H1 (cell line): ENCODE results near the gene RPL13A. TPM values are rescaled to one million over a fixed set of nuclear protein-coding genes. Genes with fewer than 3 reads are reported as not detected.

Source experiments
- CBX8 ChIP-seq: fragments of 300-800, 300-1000 bp; sonication (generic); IDR thresholded peaks from 2 replicates; pipeline ENCODE4 v1.7.1; 2016; ENCODE audit warnings: low read depth, low read length, borderline replicate concordance
- HDAC6 ChIP-seq: IDR thresholded peaks from one replicate; pipeline ENCODE4 v1.7.1; 2012; ENCODE audit warnings: low read depth, mild to moderate bottlenecking, inconsistent platforms, low read length, moderate library complexity
- KDM4A ChIP-seq: IDR thresholded peaks from one replicate; pipeline ENCODE4 v1.7.1; 2012; ENCODE audit warnings: low read depth, mild to moderate bottlenecking, moderate library complexity, low read length, inconsistent platforms; ENCODE audit not compliant: severe bottlenecking
- PHF8 ChIP-seq: fragments of 200-600 bp; sonication (generic); conservative IDR thresholded peaks from 2 replicates; pipeline ENCODE4 v1.7.1; 2012; ENCODE audit warnings: low read depth, mild to moderate bottlenecking, inconsistent platforms, low read length, moderate library complexity
- SIN3A ChIP-seq, 2 experiments: IDR thresholded peaks in 1 of 2; conservative IDR thresholded peaks in 1 of 2; 2 replicates each; pipeline ENCODE4 v1.6.1; 2011 to 2012; ENCODE audit warnings: low read length in 2 of 2, improper control_type of control experiment in 1 of 2, low read depth in 1 of 2, mild to moderate bottlenecking in 1 of 2
- TAF1 ChIP-seq: IDR thresholded peaks from 2 replicates; pipeline ENCODE4 v1.6.1; 2011; ENCODE audit warnings: mild to moderate bottlenecking, low read depth, low read length
- TAF7 ChIP-seq: optimal IDR thresholded peaks from 2 replicates; pipeline ENCODE3; 2011; ENCODE audit warnings: low read depth, mild to moderate bottlenecking, inconsistent platforms, low read length, moderate library complexity, borderline replicate concordance
- YY1 ChIP-seq: IDR thresholded peaks from 2 replicates; pipeline ENCODE4 v1.6.1; 2011; ENCODE audit warnings: low read depth, mild to moderate bottlenecking, low read length
- polyA plus RNA-seq, 7 experiments: library from polyadenylated mRNA; depleted of rRNA in 3 of 7; stranded (reverse) in 5 of 7; unstranded in 2 of 7; fragments of >200 nt in 5 of 7; fragments of 200-250 nt in 2 of 7; gene quantifications; 1 replicate in 5 of 7; 2 replicates in 1 of 7; 4 replicates in 1 of 7; pipeline versions ENCODE4 v1.2.1 to v1.2.3, GENCODE V29; 2011 to 2013; ENCODE audit warnings: missing spikeins in 2 of 7, mixed read lengths in 2 of 7
- total RNA-seq: library from RNA; stranded (reverse); fragmentation: NEBNext Ultra II Directional; extraction: Animal tissue kit (Norgen Biotek cat#: 25700); gene quantifications from 2 replicates; pipeline ENCODE4 v1.2.1, GENCODE V29; 2021
- TF ChIP-seq, protein P1 (sequence below), 3 experiments: IDR thresholded peaks; 1 replicate in 2 of 3; 2 replicates in 1 of 3; pipeline versions ENCODE4 v1.5.1 to v1.6.1; 2011; ENCODE audit warnings: low read length in 3 of 3, mild to moderate bottlenecking in 3 of 3, inconsistent platforms in 2 of 3, low read depth in 1 of 3, moderate library complexity in 1 of 3; ENCODE audit not compliant: insufficient read depth in 1 of 3; ENCODE audit errors: control extremely low read depth in 1 of 3

RPL13A gene
- total and polyA plus RNA-seq, 2 of the 8 experiments (the other 6 are each of a cell fraction or from before 2014, with no cell fraction given) = 3,305 to 8,868 TPM

DNA sequence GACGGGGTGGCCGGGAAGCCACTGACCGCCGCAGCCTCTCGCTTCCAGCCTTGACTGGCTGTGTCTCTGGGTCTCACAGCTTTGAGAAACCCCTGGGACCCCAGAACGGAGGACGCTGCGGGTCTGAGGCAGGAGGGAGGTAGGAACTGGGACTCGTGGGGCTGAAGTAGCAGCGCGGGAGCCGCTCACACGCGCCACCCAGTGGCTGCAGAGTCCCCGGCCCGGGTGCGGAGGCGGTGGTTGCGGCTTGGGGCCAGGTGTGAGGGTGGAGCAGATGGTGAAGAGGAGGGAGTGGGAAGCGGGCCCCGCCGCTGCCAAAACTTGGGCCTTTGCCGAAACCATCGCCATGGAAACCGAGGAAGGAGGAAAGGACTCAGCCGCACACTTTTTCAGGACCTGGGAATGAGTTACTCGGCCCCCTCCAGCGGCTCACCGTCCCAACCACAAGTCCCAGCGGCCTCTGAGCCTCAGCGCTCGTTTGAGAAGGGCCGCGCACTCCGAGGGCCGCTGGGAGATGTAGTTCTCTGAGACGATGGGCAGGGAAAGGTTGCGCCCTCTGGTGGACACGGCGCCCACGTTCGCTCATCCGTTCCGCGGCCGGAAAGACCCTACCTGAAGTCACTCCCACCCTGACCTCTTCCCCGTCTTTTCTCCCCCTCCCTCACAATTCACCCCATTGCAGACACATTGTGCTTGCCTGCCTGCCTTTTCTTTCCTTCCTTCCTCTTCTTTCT is 43.9 kb upstream of the RPL13A start (continued):
- peak; percentile 53; the same call in 1 of the 2 replicates for TF ChIP-seq YY1
- TF ChIP-seq TAF7 = no peak
- TF ChIP-seq SIN3A (conservative IDR thresholded peaks at IDR 0.05 in 1 of 2, IDR thresholded peaks at IDR 0.05 in 1 of 2; ENCODE audit: low read depth in 1 of 2, low read length in 2 of 2) = peak; percentile 39 to 55; a peak in 3 of 4 replicates
- no peak for TF ChIP-seq HDAC6
- TF ChIP-seq, protein P1, sequence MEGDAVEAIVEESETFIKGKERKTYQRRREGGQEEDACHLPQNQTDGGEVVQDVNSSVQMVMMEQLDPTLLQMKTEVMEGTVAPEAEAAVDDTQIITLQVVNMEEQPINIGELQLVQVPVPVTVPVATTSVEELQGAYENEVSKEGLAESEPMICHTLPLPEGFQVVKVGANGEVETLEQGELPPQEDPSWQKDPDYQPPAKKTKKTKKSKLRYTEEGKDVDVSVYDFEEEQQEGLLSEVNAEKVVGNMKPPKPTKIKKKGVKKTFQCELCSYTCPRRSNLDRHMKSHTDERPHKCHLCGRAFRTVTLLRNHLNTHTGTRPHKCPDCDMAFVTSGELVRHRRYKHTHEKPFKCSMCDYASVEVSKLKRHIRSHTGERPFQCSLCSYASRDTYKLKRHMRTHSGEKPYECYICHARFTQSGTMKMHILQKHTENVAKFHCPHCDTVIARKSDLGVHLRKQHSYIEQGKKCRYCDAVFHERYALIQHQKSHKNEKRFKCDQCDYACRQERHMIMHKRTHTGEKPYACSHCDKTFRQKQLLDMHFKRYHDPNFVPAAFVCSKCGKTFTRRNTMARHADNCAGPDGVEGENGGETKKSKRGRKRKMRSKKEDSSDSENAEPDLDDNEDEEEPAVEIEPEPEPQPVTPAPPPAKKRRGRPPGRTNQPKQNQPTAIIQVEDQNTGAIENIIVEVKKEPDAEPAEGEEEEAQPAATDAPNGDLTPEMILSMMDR (IDR thresholded peaks at IDR 0.05; ENCODE audit: control extremely low read depth in 1 of 3, insufficient read depth in 1 of 3, low read depth in 1 of 3, low read length in 3 of 3) = peak; percentile 87 to 98 (median 89)
- peak; percentile 64 for TF ChIP-seq KDM4A
- peak; percentile 31; the same call in 1 of the 2 replicates for TF ChIP-seq PHF8
- TF ChIP-seq CBX8 = no peak
- peak; percentile 49; the same call in 1 of the 2 replicates for TF ChIP-seq TAF1
